Mucosa of stomach (tissue), 1 donor: ENCODE results near the gene ACE2.

Source experiments
- H3K27me3 ChIP-seq: one replicate; pipeline ENCODE4 v1.7.0; 2013; ENCODE audit warnings: mild to moderate bottlenecking, low read length; ENCODE audit not compliant: control insufficient read depth, insufficient read depth
- H3K36me3 ChIP-seq: one replicate; pipeline ENCODE4 v1.7.0; 2013; ENCODE audit warnings: low read length; ENCODE audit not compliant: control insufficient read depth, insufficient read depth
- H3K4me1 ChIP-seq: one replicate; pipeline ENCODE4 v1.7.0; 2013; ENCODE audit warnings: mild to moderate bottlenecking, low read length; ENCODE audit not compliant: control insufficient read depth, insufficient read depth
- H3K4me3 ChIP-seq: one replicate; pipeline ENCODE4 v1.7.0; 2013; ENCODE audit warnings: low read length
- H3K9ac ChIP-seq: one replicate; pipeline ENCODE4 v1.7.0; 2013; ENCODE audit warnings: mild to moderate bottlenecking, low read length, moderate library complexity
- H3K9me3 ChIP-seq: one replicate; pipeline ENCODE4 v1.7.0; 2013; ENCODE audit warnings: mild to moderate bottlenecking, low read length, moderate library complexity; ENCODE audit not compliant: control insufficient read depth
- donor health status: Pancreatic carcinoma.

Gene ACE2

DNA sequence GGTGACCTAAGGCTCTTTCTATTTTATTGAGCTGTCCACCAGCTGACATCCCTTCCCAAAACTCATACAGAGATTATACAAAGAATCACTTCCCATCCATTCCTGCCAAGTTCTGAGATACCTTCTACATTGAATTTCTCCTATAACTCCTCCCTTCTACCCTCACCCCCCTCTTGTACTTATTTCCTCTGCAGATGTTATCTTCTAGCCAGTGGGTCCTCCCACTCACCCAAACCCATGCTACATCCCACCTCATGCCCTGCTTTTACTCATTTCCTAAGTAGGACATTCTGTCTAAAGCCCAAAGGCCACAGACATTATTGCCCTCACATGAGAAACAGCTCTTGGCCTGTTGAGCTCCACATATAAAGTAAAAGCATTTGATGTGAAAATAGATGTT, 71.6 kb downstream of the ACE2 start:
- H3K4me1 ChIP-seq = peaks cover 8% of the 10 kb centered on the region
- no peak overlapping the region for H3K9ac ChIP-seq
- H3K27me3 ChIP-seq = no peaks in the 10 kb centered on the region
- H3K36me3 ChIP-seq = no peaks in the 10 kb centered on the region
- no peaks in the 10 kb centered on the region for H3K9me3 ChIP-seq
- no peak overlapping the region for H3K4me3 ChIP-seq

DNA sequence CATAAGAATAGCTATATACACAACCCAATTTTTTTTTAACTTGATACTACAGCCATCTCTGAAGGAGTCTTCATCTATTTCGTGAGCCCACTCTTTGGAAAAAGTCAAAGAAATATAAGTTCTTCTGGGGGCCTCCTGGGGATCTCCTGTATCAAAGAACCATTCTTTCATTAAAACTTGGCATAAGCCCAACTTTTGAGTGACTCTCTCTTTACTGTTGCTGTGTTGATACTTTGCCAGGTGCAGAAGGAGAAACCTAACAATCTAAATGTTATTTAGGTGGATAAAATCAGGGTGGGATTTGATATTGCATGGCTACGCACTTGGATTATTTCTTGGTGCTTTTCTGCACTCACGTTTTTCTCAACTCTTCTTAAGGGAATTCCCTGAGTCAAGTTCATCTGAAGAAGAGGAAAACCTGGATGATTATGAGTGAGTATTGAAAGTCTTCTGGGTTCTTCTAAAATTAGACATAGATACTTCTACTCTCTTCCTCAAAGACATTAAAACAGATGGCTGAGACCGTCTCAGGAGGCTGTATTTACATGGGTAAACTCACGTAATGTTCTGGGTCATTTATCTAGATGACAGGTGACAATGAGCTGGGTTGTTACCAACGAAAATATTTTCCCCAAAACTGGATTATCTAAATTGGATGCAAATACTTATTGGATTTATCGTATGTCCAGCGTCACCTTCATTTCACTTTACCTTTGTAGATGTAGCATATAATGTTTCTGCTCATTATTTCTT, 74.9 kb downstream of the ACE2 start:
- Histone ChIP-seq H3K4me3 (no peak overlapping the region), H3K36me3 (no peaks in the 10 kb centered on the region), H3K27me3 (no peaks in the 10 kb centered on the region)

DNA sequence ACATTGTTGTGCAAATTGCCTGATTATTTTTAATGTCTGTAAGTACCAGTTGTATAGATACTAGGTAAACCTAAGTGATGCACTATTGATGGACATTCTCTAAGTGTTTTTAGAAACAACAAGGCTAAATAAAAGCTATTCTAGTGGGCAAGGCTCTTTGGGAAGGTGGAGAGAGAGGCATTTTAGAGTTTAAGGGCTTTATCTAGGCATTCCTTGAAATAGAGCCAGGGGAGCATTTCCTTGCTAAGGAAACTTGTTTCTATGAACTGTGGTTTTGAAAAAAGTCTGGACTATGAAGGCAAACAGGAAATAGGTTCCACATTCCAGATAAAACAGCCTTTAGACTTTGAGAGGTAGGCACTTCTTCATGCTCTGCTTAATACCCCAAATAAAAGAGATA, 76.3 kb downstream of the ACE2 start:
- Histone ChIP-seq H3K4me1 (peaks cover 3% of the 10 kb centered on the region), H3K9ac (no peak overlapping the region), H3K4me3 (no peak overlapping the region), H3K27me3 (no peaks in the 10 kb centered on the region), H3K9me3 (no peaks in the 10 kb centered on the region), H3K36me3 (no peaks in the 10 kb centered on the region)

More for the DNA sequence above, 74.9 kb downstream of the ACE2 start:
- H3K9ac ChIP-seq = no peak overlapping the region
- peaks cover 8% of the 10 kb centered on the region for H3K4me1 ChIP-seq
- no peaks in the 10 kb centered on the region for H3K9me3 ChIP-seq

DNA sequence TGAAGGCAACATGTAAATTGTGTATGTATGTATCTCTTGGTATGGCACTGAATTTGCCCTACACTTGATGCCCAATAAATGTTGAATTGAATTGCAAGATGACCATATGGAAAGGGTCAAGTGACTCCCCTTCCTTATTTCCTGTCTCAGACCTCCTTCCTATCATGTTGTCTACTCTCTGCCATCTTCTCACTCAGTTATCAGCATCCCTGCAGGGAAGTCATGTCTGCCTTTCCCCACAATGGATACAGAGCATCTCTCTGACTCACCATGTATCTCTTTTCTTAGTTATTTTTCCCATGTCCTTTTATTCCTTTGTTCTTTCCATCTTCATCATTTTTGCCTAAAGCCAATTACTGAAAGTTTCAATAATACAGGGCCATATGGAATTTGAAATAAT, 77.7 kb downstream of the ACE2 start:
- H3K36me3 ChIP-seq = no peaks in the 10 kb centered on the region
- no peaks in the 10 kb centered on the region for H3K27me3 ChIP-seq
- peaks cover 3% of the 10 kb centered on the region for H3K4me1 ChIP-seq
- no peak overlapping the region for H3K4me3 ChIP-seq
- H3K9me3 ChIP-seq = no peaks in the 10 kb centered on the region
- H3K9ac ChIP-seq = no peak overlapping the region

DNA sequence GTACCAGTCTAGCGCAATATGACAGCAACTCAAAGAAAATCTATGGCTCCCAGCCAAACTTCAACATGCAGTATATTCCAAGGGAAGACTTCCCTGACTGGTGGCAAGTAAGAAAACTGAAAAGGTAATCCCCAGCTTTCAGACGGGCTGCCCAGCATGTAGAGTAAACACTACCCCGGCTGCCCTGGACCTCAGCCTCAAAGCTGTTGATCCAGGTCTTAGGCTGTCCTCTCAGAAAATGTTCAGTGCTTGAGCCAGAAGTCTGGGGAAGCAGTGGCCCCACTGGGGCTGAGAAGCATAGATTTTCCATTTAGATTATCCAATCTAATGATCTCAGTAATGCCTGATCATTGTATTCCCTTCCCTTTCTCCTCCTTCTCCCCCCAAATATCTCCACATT, 78.3 kb downstream of the ACE2 start:
- H3K4me3 ChIP-seq = no peak overlapping the region
- no peak overlapping the region for H3K9ac ChIP-seq
- no peaks in the 10 kb centered on the region for H3K36me3 ChIP-seq
- H3K27me3 ChIP-seq = no peaks in the 10 kb centered on the region
- peaks cover 3% of the 10 kb centered on the region for H3K4me1 ChIP-seq
- H3K9me3 ChIP-seq = no peaks in the 10 kb centered on the region

DNA sequence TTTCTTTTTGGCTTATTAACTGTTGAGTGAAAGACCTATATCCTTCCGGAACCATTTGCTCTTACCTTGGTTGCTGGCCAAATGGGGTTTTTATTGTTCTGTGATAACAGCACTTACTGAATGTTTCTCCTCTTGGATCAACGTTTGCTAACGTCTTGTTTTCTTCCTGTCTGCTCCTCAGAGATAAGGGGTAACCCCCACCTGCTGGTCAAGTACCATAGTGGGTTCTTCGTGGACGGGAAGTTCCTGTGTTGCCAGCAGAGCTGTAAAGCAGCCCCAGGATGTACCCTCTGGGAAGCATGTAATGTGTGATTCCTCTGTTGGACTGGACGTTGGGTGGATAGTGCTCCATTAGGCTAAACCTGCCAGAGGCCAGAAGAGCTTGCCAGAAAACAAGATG, 84.8 kb downstream of the ACE2 start:
- Histone ChIP-seq H3K36me3 (no peaks in the 10 kb centered on the region), H3K9me3 (no peaks in the 10 kb centered on the region), H3K4me1 (no peaks in the 10 kb centered on the region), H3K4me3 (no peak overlapping the region), H3K9ac (no peak overlapping the region), H3K27me3 (no peaks in the 10 kb centered on the region)

DNA sequence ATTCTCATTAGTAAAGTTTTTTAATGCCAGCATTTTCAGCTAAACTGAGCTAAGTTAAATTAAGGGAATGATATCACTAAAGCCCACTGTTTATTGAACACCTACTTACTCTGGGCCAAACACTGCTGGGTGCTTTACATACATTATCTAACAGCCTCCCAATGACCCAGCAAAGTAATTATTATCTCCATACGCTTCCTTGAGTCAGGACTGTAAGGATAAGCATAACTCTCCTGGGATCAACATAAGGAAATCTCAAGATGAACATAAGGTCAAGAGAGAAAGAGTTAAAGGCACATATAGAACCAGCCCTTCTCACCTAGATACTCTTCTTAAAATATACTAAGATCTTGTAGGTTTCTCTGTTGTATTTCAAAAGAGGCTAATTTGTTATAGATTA, 86.5 kb downstream of the ACE2 start:
- Histone ChIP-seq H3K4me3 (no peak overlapping the region), H3K9me3 (no peaks in the 10 kb centered on the region), H3K4me1 (no peaks in the 10 kb centered on the region), H3K27me3 (no peaks in the 10 kb centered on the region), H3K36me3 (no peaks in the 10 kb centered on the region), H3K9ac (no peak overlapping the region)

DNA sequence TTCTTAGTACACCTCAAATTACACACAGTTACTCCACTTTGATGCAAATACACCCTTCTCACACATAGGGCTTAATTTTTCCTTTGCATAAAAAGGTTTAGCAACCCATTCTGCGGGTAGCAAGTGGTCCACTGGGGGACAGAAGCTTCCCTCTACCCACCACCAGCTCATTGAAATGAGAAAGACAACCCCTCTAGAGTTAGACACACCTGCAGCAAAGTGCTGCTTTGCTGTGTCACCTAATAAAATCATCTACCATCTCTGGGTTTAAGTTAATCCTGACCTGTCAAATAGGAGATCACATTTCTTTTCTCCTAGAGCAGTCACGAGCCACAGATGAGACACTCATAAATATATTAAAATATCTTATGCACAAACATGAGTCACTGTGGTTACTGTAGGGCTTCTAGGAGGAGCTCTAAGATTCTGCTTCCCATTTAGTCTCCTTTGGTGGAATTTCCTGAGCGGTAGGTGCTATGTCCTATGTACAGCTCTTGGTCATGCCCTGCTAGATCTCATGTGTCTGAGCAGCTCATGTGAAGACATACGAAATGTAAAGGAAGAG, 88.3 kb downstream of the ACE2 start:
- H3K4me3 ChIP-seq = no peak overlapping the region
- no peak overlapping the region for H3K9ac ChIP-seq
- no peaks in the 10 kb centered on the region for H3K36me3 ChIP-seq
- no peaks in the 10 kb centered on the region for H3K9me3 ChIP-seq
- no peaks in the 10 kb centered on the region for H3K4me1 ChIP-seq
- no peaks in the 10 kb centered on the region for H3K27me3 ChIP-seq

DNA sequence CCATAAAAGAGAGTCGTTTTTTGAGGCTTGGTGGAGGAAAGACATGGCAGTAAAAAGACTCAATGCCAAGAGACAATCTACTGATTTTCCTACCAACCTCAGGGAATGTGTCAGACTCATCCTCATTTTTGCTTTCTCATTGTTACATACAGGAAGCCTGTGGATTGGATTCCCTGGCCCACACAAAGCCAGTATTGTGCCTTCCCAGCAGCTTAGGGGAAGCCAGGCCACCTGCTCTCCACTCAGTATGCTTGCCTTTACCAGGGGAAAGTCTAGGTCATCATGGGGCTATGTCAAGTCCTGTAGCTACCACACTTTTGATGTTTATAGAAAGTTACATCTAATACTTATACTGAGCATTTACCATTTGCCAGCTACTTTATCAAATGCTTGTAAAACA, 89.2 kb downstream of the ACE2 start:
- Histone ChIP-seq H3K9ac (no peak overlapping the region), H3K27me3 (no peaks in the 10 kb centered on the region), H3K4me1 (no peaks in the 10 kb centered on the region), H3K36me3 (no peaks in the 10 kb centered on the region), H3K4me3 (no peak overlapping the region), H3K9me3 (no peaks in the 10 kb centered on the region)
